Measurements from ENCODE around the gene DPPA3. TPM values are rescaled to one million over a fixed set of nuclear protein-coding genes. Genes with fewer than 3 reads are reported as not detected.

The DPPA3 gene
- total RNA-seq, 1 donor from 2014 or later: not detected

- no peak overlapping the region for H3K4me3 Mint-ChIP-seq (ENCODE audit: unreplicated experiment)
- peaks cover 2% of the 10 kb centered on the region for H3K27me3 Mint-ChIP-seq (ENCODE audit: unreplicated experiment)
- no peaks in the 10 kb centered on the region for H3K36me3 Mint-ChIP-seq (ENCODE audit: unreplicated experiment)
- TF ChIP-seq CTCF (IDR thresholded peaks at IDR 0.05; ENCODE audit: partially characterized antibody, unreplicated experiment): no peak
- no peak for DNase-seq
- no peak overlapping the region for H3K27ac Mint-ChIP-seq (ENCODE audit: unreplicated experiment)
- H3K4me1 Mint-ChIP-seq (ENCODE audit: low read depth, unreplicated experiment): no peaks in the 10 kb centered on the region
- H3K9me3 Mint-ChIP-seq (ENCODE audit: unreplicated experiment): peaks cover 3% of the 10 kb centered on the region
Measured at GRCh38 chr12:7731486-7731885, 20.3 kb downstream of the DPPA3 start.

- DNase-seq: no peak
- H3K27me3 Mint-ChIP-seq (ENCODE audit: unreplicated experiment): peaks cover 2% of the 10 kb centered on the region
- no peak overlapping the region for H3K4me3 Mint-ChIP-seq (ENCODE audit: unreplicated experiment)
- no peaks in the 10 kb centered on the region for H3K36me3 Mint-ChIP-seq (ENCODE audit: unreplicated experiment)
- no peak for TF ChIP-seq CTCF (IDR thresholded peaks at IDR 0.05; ENCODE audit: partially characterized antibody, unreplicated experiment)
- H3K27ac Mint-ChIP-seq (ENCODE audit: unreplicated experiment): no peak overlapping the region
- H3K9me3 Mint-ChIP-seq (ENCODE audit: unreplicated experiment): peaks cover 3% of the 10 kb centered on the region
- no peaks in the 10 kb centered on the region for H3K4me1 Mint-ChIP-seq (ENCODE audit: low read depth, unreplicated experiment)
Measured at GRCh38 chr12:7732993-7733392, 21.8 kb downstream of the DPPA3 start.

- Mint-ChIP-seq H3K4me3 (ENCODE audit: unreplicated experiment) (no peak within 1 kb of the TSS), H3K36me3 (ENCODE audit: unreplicated experiment) (no peaks in the 10 kb centered on the region), H3K4me1 (ENCODE audit: low read depth, unreplicated experiment) (no peaks in the 10 kb centered on the region), H3K27me3 (ENCODE audit: unreplicated experiment) (peaks cover 2% of the 10 kb centered on the region), H3K9me3 (ENCODE audit: unreplicated experiment) (no peaks in the 10 kb centered on the region), H3K27ac (ENCODE audit: unreplicated experiment) (no peak within 1 kb of the TSS)
- no peak for DNase-seq
- TF ChIP-seq CTCF (IDR thresholded peaks at IDR 0.05; ENCODE audit: partially characterized antibody, unreplicated experiment): no peak
Measured at GRCh38 chr12:7747246-7747645, 36.0 kb downstream of the DPPA3 start, which contains the start of gene CLEC4C. TSS of gene CLEC4C (minus strand) at chr12:7747375. CDS start at chr12:7747348, 27 bp downstream.

GRCh38 chr12:7748852-7749251, 37.6 kb downstream of the DPPA3 start:
- H3K9me3 Mint-ChIP-seq (ENCODE audit: unreplicated experiment): no peaks in the 10 kb centered on the region
- H3K4me1 Mint-ChIP-seq (ENCODE audit: low read depth, unreplicated experiment): no peaks in the 10 kb centered on the region
- H3K4me3 Mint-ChIP-seq (ENCODE audit: unreplicated experiment): no peak overlapping the region
- no peak overlapping the region for H3K27ac Mint-ChIP-seq (ENCODE audit: unreplicated experiment)
- H3K36me3 Mint-ChIP-seq (ENCODE audit: unreplicated experiment): no peaks in the 10 kb centered on the region
- no peak for TF ChIP-seq CTCF (IDR thresholded peaks at IDR 0.05; ENCODE audit: partially characterized antibody, unreplicated experiment)
- no peak for DNase-seq
- peaks cover 2% of the 10 kb centered on the region for H3K27me3 Mint-ChIP-seq (ENCODE audit: unreplicated experiment)

- no peaks in the 10 kb centered on the region for H3K9me3 Mint-ChIP-seq (ENCODE audit: unreplicated experiment)
- H3K27ac Mint-ChIP-seq (ENCODE audit: unreplicated experiment): no peak overlapping the region
- no peak overlapping the region for H3K4me3 Mint-ChIP-seq (ENCODE audit: unreplicated experiment)
- TF ChIP-seq CTCF (IDR thresholded peaks at IDR 0.05; ENCODE audit: partially characterized antibody, unreplicated experiment): no peak
- H3K4me1 Mint-ChIP-seq (ENCODE audit: low read depth, unreplicated experiment): no peaks in the 10 kb centered on the region
- peaks cover 2% of the 10 kb centered on the region for H3K27me3 Mint-ChIP-seq (ENCODE audit: unreplicated experiment)
- DNase-seq: no peak
- H3K36me3 Mint-ChIP-seq (ENCODE audit: unreplicated experiment): no peaks in the 10 kb centered on the region
Measured at GRCh38 chr12:7749442-7749841, 38.2 kb downstream of the DPPA3 start.

Measured in glutamatergic neuron (in vitro differentiated cells).